SIG-M5 treated with dmso at 0.1 percent for 504 hours (cell line): ENCODE measurements around the gene KRTAP5-4.
"Not testable (repeated sequence)": the region's sequence is repeated elsewhere in the genome, so short reads cannot be mapped to it uniquely, and the experiment has no call there.

Source experiments
- DNase-seq: peaks from one replicate; lab custom pipeline; 2025; ENCODE audit not compliant: unreplicated experiment; lab: John Stamatoyannopoulos, UW

The KRTAP5-4 gene

DNA sequence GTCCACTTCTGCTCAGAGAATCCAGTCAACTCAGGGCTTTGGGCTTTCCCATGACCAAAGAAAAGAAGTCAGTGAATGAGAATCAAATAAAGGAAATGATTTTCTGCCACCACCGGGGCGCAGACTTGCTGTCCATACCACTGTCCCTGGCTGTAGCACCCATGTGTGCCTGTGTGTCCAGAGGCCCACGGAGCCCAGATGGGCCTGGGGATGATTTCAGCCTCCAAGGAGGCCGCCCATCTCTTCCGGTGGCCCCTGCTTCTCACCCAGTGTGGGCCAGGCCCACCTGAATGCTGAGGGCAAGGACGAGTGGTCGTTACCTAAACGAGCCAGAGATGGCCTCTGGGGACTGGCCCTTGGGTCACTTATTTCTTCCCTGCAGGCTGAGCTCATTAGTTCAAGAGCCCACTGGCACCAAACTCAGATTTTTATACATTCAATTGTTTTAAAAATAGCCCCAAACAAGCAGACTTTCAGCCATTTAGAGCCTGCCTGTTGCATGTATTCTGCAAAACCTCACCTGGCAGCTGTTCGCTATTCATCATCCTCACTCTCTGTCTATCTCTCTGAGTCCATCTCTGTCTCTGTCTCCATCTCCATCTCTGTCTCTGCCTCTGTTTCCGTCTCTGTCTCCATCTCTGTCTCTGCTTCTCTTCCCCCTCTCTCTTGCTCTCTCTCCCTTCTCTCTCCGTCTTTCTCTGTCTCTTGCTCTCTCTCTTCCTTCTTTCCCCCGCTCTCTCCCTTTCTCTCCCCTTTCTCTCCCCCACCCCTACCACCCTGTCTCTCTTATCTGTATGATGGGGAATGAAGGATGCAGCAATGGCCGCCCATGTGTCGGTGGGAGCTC lies 31.8 kb upstream of the KRTAP5-4 start:
- DNase-seq = no peak

DNA sequence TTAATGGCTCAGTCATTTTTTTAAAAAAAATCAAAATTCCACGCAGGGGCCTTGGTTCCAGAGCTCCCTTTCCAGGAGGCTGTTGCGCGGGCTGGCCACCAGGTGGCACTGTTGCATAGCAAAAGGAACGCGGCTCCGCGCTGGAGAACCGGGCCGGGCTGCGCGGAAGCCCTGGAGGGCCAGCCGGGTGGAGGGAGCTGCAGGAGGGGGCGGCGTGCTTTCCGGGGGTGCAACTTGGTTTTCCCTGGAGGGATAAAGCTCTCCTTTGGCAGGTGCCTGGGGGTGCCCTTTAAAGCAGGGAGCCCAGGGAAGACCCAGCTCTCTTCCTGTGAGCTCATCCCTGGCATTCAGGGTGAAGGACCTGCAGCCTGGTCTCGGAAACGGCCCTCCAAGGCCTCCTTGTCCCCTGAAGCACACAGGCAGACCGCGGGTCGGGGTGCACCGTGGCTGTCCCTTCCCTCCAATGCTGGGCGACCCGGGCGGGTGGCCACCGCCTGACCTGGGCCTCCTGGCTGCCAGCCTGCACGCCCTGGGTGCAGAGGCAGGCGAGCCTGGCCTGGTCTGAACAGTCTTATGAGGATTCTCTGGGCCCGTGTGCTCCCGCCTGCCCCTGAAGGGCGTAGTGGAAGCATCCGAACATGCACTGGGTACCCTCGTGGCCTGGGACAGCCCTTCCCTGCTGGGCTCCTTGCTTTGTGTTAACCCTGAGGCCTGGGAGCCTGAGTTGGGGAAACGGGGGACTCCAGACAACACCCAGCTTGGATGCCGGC lies 31.0 kb upstream of the KRTAP5-4 start:
- peak; percentile 32 for DNase-seq

DNA sequence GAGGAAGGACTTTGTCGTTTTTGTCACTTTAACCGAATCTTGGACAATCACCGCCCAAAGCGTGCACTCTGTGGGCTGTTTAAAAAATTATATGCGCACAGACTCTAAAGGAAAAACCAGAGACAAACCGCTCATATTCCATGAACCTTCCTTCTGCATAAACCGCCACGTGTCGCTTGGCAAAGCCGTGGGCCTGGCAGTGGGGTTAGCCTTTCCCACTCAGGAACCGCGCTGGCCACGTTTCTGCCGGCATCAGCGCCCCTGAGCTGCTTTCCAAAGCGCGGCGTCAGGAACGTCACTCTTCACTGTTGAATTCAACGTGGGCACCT lies 30.5 kb upstream of the KRTAP5-4 start:
- no peak for DNase-seq

DNA sequence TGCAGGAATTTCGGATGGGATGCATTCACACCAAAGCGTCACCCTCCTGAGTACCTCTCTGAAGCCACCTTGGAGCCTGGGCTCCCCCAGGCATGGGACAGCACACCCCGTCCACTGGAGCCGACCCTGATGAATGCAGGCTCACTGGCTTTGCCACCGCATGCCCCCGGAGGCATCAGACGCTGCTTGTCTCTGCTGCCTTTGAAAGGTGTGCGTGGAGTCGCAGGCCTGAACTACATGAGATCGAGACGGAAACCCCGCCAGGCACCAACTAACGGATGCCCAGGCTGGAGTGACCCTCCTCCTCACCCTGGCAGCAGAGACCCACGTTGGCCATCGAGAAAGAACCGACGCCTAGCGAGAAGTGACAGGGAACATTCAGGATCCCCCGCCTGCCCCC lies 30.1 kb upstream of the KRTAP5-4 start:
- DNase-seq = no peak

DNA sequence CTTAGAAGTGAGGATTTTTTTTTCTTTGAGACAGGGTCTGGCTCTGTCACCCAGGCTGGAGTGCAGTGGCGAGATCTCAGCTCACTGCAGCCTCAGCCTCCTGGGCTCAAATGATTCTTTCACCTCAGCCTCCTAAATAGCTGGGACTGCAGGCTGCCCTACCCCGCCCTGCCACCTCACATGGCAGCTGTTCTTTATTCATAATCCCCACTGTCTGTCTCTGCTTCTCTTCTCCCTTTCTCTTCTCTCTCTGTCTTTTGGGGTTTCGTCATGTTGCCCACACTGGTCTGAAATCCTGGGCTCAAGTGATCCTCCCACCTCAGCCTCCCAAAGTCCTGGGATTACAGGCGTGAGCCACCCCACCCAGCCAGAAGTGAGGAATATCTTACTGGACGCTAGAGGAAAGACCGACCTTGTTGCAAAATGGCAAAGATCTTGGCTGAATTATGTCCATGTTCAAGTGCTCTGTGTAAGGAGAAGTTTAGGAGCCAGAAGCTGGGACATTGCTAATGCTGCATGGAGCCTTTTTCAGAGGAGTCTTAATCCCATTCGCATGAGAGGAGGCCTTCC lies 29.6 kb upstream of the KRTAP5-4 start:
- DNase-seq = no peak

DNA sequence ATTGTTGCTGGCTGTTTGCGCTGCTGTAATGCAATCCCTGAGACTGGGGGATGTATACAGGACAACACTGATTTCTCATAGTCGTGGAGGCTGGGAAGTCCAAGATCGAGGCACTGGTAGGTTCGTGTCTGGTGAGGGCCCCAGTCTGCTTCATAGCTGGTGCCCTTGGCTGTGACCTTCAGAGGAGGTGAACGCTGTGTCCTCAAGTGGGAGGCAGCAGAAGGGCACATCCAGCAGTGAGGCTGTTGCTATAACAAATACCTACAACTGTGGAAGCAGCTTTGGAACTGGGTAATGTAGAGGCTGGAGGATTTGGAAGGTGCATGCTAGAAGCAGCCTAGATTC lies 29.0 kb upstream of the KRTAP5-4 start:
- DNase-seq = no peak

DNA sequence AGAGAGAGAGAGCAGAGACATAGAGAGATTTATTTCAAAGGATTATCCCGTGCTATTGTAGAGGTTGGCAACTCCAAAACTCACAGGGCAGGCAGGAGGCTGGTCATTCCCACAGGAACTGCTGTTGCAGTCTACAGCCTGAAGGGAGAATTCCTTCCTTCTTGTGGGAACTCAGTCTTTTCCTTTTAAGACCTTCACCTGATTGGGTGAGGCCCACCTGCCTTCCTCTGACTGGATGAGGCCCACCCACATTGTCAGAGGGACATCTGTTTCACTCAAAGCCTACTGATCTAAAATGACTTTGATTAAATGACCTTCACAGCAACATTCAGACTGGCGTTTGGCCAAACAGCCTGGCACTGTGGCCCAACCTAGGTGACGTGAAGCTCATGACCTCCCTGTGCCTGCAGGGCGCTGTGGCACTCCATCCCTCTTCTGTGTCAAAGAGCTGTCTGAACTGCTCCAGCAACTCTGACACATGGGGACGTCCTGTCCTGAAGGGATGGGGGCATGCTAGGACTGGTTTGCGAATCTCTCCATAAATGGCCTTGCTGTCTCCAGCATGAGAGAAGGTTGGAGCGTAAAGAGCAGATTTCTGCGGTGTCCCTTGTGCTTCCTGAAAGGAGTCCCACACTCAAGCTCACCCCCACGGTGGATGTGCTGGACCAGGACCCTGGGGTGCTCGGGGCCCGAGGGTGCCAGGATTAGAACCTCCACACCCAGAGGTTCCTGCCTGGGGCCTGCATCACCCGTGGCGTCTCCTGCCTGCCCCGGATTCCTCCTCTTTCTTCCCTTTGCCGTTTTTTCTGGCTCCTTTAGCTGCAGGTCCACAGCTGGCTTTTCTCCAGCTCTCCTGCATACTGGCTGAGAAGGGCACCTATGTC lies 28.3 kb upstream of the KRTAP5-4 start:
- DNase-seq = no peak

DNA sequence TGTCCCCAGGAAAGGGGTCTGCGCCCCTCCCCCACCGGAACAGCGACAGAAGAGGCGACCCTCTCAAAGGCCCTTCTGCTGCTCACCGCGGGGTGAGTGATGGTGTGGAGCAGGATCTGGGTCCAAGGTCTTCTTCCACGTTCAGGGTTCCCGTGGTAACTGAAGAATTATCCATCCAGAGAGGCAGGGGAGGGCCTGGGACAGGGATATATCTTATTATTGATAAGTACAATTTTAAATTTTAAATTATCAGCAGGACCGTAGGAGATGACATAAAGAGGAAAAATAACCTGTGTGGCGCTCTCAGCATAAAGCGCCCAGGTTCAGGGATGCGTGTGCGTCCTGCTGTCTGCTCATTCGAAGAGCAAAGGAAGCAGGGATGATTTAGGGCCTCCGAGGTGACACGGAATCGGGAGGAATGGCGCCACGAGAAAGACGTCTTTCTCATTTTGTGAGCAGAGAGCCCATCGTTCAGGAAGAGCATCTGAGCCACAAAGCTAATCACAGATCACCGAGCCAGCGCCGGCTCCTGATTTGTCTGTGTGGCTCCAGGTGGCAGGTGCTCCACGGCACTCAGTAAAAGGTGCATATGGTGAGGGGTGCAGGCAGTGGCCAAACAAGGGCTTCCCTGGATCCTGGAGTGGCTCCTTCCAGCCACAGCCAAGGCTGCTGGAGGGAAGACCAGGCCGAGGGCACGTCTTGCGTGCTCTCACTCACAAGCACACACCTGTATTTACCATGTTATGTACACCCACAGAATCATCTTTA lies 26.9 kb upstream of the KRTAP5-4 start:
- no peak for DNase-seq

DNA sequence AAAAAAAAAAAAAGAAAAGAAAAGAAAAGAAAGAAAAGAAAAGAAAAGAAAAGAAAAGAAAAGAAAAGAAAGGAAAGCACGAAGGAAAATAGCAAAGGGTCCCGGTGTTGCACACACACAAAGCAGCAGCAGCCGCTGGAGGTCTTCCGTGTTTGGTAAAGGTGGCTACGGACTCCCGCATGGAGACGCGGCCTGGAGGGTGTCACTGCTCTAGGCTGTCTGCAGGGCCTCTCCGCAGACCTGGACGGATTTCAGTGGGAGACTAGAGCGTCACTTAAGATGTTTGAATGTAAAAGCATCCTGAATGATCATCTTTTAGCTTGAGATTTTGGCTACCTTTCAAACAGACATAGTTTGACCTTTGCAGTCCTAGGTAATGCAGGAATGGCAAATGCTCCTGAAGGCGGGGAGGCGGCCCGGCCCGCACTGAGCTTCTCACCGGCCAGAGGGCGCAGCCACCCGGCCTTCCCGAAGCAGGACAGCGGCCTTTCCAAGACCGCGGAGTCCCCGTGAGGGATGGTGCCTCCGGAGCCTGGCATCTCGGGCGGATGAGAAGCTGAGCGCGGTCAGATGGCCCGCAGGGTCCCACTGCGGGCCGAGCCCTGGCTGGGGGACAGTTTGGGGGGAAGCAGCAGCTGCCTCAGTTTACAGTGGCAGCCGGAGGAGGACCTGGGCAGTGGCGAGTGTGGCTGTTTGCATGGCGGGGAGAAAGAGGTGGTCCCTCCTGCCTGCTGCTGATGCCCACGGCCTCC lies 26.1 kb upstream of the KRTAP5-4 start:
- no peak for DNase-seq

DNA sequence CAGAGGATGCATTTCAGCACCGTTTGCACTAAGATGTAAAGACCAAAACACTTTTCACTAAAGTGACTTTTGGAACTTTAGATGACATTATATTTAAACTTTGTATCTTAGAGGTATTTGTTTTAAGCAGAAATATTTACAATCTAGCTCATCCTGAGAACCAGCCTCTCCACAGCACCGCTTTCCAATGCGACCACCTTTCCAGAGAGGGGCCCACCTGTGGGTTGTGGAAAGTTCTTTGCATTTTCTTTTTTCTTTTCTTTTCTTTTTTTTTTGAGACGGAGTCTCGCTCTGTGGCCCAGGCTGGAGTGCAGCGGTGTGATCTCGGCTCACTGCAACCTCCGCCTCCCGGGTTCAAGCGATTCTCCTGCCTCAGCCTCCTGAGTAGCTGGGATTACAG lies 24.6 kb upstream of the KRTAP5-4 start:
- DNase-seq = not testable (repeated sequence)

DNA sequence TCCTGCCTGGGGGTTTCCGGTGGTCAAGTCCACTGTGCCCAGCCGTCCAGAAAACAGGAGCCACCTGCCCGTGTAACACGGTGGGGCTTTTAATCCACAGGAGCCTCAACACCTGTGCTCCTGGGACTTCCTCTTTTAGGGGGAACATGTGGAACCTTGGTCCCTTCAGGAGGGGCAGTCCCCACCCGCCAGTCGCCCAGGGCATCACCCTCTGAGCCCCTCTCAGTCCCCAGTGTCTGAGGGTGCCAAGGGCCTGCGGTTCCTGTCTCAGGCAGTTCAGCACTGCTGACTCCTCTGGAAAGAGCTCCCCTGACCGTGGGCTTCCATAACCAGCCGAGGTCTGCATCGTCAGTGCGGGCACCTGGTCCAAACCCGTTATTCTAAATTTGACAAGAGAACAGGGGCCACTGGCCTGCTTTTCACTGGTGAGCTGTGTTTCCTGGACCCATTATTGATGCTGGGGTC lies 23.5 kb upstream of the KRTAP5-4 start:
- no peak for DNase-seq

DNA sequence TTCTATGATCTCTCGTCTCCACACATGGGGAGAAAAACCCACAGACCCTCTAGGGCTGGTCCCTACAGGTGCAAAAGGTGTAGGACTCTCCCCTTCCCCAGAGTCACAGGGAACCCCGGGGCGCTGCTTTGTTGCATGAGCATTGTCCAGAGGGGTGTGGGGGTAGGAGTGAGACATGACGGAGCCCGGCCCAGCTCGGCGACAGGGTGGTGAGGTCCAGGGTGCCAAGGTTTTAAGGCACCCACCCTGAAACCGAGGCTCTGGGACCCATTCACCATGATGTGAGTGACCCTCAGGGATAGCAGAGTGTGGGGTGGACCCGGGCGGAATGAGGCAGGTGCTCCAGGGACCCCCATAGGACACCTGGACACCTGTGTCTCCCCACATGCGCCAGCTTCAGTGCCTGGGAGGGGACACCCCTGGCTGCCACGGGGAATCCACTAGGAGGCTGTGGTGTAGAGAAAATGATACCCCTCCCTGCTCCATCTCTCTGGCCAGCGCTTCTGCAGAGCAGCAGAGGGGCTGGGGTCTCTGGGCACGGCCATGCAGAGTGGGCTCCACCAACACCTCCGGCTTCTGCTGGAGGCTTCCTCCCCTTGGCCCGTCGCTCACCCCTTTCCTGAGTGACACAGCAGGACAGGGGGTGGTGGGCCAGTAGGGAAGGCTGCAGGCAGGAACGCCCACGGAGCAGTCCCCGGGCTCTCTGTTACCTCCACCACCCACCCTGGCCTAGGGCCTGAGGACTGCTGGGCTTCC lies 22.8 kb upstream of the KRTAP5-4 start:
- DNase-seq = no peak

DNA sequence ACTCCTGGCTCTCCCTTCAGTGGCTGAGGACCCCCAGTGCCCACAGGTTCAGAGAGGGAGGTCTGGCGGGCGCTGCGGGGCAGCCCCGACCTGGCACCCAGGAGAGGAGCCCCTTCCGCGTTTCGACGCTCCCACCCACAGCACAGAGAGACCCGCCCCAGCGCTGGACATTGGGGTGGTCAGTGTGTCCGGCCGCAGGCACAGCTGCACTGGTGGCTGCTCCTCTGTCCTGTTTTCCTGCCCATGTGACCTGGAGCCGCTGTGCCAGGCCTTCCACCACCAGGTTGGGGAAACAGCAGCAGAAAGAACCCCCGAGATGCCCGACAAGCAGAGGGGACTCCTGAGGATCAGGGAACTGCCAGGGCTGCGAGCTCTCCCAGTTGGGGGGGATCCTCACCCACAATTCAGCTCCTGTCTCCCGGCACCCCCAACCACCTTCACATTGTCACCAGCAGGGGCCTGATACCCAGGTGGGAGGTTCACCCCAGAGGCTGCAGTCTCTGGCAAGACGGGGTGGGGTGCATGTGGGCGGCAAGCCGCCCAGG lies 21.3 kb upstream of the KRTAP5-4 start:
- DNase-seq = no peak

DNA sequence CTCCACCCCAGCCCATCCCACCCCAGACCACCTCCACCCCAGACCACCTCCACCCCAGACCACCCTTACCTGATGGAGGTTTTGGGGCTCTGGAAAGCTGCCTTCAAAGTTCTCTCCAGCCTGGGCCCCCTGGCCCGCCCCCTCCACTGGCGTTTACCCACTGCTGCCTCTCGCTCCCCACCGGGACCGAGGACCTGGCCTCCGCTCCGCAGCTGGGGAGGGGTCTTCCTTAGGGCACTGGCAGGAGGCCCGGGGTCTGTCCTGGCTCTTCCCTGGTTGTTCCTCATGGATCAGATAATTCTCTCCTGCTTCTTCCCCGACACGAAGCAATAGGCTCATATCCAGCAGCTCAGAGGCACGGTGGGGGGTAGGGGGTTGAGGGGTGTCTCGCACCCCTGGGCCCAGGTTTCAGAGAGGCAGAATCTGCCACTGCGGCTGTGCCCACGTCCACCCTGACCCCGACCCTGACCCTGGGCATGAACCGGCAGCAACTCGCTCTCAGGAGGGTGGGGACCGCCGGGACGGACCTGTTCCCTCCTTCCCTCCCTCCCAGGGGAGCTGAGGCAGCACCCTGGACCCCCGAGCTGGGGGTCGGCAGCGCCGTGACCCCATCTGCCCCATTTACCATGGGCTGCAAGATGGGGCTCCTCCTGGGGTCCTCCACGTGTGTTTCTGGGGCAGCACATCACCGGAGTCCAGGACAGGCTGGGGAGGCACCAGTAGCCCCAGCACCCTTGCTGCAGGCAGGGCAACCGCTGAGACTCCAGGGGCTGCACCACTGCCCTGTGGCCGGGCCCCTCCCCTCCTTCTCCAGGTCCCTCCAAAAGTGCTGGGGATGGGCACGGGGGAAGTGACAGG lies 20.6 kb upstream of the KRTAP5-4 start:
- no peak for DNase-seq

DNA sequence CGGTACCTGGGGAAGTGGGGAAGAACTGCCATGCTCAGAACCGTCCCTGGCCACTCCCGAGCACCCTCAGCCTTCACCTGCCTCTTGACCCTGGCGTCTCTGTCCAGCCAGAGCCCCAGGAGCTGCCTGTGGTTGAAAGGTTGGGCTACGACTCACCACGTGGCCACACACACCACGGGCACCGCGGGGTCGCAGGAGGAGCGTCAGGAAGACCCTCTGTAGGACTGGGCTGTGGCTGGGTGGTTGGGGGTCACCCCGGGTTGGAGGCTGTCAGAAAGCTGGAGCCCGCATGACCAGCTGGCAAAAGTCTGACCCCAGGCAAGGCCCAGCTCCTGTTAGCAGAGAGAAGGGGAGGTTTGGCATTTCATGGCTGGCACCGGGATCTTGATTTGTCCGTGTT lies 19.2 kb upstream of the KRTAP5-4 start:
- no peak for DNase-seq

DNA sequence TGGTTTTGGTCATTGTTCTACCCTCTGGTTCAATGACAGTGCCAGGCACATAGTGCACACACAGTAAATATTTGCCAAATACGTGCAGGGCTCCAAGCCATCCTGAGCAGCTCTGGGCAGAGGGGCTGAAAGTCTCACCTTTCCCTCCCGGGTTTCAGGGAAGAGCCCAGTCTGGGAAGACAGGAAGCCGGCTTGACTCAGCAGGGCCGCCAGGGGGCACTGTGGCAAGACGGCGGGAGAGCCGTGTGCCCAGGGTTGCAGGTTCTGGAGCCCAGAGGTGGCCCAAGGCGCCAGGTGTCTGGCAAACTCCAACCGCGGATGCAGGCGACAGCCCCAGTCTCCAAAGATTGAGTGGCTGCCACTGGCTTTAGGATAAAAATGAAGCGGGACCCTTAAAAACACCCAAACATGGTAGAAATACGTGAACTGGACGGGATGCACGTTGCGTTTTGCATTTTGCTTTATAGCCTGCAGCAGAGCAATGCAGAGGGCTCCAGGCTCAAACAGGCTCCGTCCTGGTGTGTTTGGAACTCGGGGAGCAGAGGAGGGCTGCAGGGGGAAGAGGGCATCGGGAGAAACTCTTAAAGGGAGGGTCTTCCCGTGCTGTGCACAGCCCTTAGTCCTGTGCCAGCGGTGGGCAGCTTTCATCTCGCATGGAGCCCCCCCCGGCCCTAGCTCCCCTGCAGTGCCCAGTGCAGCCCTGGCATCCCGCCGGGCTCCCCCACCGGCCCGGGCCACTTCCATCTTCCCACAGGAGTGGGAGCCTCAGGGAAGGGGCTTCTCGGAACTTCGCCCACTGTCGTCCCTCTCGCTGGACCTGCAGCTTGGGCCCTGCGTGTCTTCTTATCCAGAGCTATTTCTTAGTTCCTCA lies 18.4 kb upstream of the KRTAP5-4 start:
- peak; percentile 15 for DNase-seq

DNA sequence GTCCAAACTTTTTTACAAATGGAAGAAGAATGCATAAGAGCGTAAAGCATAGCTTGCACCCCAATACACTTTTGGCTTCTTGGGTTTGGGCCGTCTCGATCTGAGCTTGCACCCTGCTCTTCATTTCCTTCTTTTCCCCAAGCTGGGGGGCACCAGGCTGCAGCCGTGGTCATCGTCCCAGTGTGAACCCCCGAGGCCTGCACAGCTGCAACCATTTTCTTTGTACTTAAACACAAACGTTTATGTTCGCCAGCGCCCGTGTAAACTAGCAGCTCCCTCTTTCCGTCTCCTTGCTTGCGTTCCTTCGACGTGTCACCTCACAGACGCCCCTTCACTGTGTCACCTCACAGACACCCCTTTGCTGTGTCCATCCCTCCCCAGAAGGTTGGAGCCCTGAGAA lies 17.7 kb upstream of the KRTAP5-4 start:
- no peak for DNase-seq
